DMS53 treated with DMSO at 0.1 percent for 48 hours (cell line): ENCODE results near the gene B3GALNT1.

Source experiments
- DNase-seq: peaks from one replicate; lab custom pipeline; 2025; ENCODE audit not compliant: unreplicated experiment; lab: John Stamatoyannopoulos, UW

B3GALNT1 gene

GRCh38 chr3:161104561-161105551, at the start of gene B3GALNT1:
Gene B3GALNT1 (minus strand): TSS chr3:161105349. CDS start chr3:161086754, 18,595 bp downstream.
- peak; percentile 20 for DNase-seq

GRCh38 chr3:161153480-161153879, 48.3 kb upstream of the B3GALNT1 start:
- no peak for DNase-seq

- DNase-seq = no peak
Observed at GRCh38 chr3:161150001-161150525, 44.9 kb upstream of the B3GALNT1 start.

- DNase-seq = no peak
Observed at GRCh38 chr3:161149529-161149928, 44.4 kb upstream of the B3GALNT1 start.

- no peak for DNase-seq
Observed at GRCh38 chr3:161148832-161149475, 43.8 kb upstream of the B3GALNT1 start.

GRCh38 chr3:161142486-161142885, 37.3 kb upstream of the B3GALNT1 start:
- DNase-seq = no peak

GRCh38 chr3:161139686-161140085, 34.5 kb upstream of the B3GALNT1 start:
- DNase-seq = peak; percentile 5

GRCh38 chr3:161137260-161137659, 32.1 kb upstream of the B3GALNT1 start:
- no peak for DNase-seq

- DNase-seq = no peak
Observed at GRCh38 chr3:161132391-161132790, 27.2 kb upstream of the B3GALNT1 start.

GRCh38 chr3:161126495-161126894, 21.3 kb upstream of the B3GALNT1 start:
- no peak for DNase-seq

GRCh38 chr3:161117646-161118045, 12.5 kb upstream of the B3GALNT1 start:
- DNase-seq = no peak

- no peak for DNase-seq
Observed at GRCh38 chr3:161108840-161109239, 3.7 kb upstream of the B3GALNT1 start.

GRCh38 chr3:161107311-161107710, 2.2 kb upstream of the B3GALNT1 start:
- DNase-seq = no peak

- DNase-seq = no peak
Observed at GRCh38 chr3:161103776-161104385, 1.3 kb downstream of the B3GALNT1 start.

GRCh38 chr3:161101609-161102008, 3.5 kb downstream of the B3GALNT1 start:
- no peak for DNase-seq

GRCh38 chr3:161100994-161101393, 4.2 kb downstream of the B3GALNT1 start:
- DNase-seq = no peak

GRCh38 chr3:161096771-161097367, 8.3 kb downstream of the B3GALNT1 start:
- no peak for DNase-seq

GRCh38 chr3:161093895-161094294, 11.3 kb downstream of the B3GALNT1 start:
- DNase-seq = no peak

- DNase-seq = no peak
Observed at GRCh38 chr3:161084277-161084676, 20.9 kb downstream of the B3GALNT1 start.

GRCh38 chr3:161083131-161083530, 22.0 kb downstream of the B3GALNT1 start:
- no peak for DNase-seq

- DNase-seq = no peak
Observed at GRCh38 chr3:161082063-161082462, 23.1 kb downstream of the B3GALNT1 start.
